ENCODE data around the gene SYT17.

The SYT17 gene

DNA sequence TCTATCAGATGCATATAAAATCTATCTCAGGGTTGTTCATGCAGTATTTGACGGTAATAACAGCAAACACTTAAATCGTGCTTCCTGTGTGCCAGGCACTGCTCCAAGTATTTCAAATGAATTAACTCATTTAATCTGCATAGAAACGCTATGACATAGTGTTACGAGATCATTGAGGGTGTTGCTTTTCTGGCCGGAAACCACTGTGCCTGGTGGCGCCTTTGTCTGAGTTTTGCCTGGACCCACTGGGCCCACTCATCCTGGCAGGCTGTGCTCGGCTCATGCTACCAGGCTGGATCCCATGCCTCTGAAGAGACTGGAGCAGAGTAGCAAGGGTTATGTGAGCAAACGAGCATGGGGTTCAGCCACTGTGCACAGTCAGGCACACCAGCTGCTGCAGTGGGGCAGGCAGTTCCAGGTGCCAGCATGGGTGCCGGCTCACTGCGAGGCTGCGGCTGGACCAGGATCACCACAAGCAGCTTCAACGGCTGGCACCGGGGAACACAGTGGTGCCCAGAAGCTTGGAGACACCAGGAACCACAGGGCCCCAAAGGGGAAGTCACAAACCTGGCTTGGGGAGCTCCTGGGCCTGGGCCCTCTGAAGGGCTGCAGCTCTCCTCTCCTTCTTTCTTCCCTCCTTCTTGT, 71.6 kb downstream of the SYT17 start:
- no peaks in the 10 kb centered on the region for H4K20me1 ChIP-seq (ENCODE audit: control insufficient read depth, insufficient read depth, low read depth, low read length)
- H3K4me3 ChIP-seq (ENCODE audit: low read length) = no peak overlapping the region
- no peak overlapping the region for H3K4me2 ChIP-seq (ENCODE audit: low read length)
- peaks cover 14% of the 10 kb centered on the region; the same call in 1 of the 2 replicates for H3K9me3 ChIP-seq (ENCODE audit: control insufficient read depth, insufficient read depth, low read length)
- H3K27ac ChIP-seq (ENCODE audit: low read depth, low read length) = no peak overlapping the region
- no peaks in the 10 kb centered on the region for H3K79me2 ChIP-seq (ENCODE audit: control insufficient read depth, low read length)
- H3K27me3 ChIP-seq (ENCODE audit: control insufficient read depth, low read length) = no peaks in the 10 kb centered on the region
- H3K9me2 ChIP-seq (replicated peaks; ENCODE audit: control insufficient read depth, low read length) = no peaks in the 10 kb centered on the region
- H3F3A ChIP-seq (ENCODE audit: control insufficient read depth, insufficient read depth) = no peaks in the 10 kb centered on the region
- H3K36me3 ChIP-seq (ENCODE audit: control insufficient read depth, low read length) = no peaks in the 10 kb centered on the region
- H3K4me1 ChIP-seq (ENCODE audit: control insufficient read depth, low read length) = no peaks in the 10 kb centered on the region
- TF ChIP-seq, protein P1, sequence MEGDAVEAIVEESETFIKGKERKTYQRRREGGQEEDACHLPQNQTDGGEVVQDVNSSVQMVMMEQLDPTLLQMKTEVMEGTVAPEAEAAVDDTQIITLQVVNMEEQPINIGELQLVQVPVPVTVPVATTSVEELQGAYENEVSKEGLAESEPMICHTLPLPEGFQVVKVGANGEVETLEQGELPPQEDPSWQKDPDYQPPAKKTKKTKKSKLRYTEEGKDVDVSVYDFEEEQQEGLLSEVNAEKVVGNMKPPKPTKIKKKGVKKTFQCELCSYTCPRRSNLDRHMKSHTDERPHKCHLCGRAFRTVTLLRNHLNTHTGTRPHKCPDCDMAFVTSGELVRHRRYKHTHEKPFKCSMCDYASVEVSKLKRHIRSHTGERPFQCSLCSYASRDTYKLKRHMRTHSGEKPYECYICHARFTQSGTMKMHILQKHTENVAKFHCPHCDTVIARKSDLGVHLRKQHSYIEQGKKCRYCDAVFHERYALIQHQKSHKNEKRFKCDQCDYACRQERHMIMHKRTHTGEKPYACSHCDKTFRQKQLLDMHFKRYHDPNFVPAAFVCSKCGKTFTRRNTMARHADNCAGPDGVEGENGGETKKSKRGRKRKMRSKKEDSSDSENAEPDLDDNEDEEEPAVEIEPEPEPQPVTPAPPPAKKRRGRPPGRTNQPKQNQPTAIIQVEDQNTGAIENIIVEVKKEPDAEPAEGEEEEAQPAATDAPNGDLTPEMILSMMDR (IDR thresholded peaks at IDR 0.05; ENCODE audit: low read depth, low read length, poor library complexity, severe bottlenecking) = no peak
- TF ChIP-seq EZH2phosphoT487 (IDR thresholded peaks at IDR 0.05; ENCODE audit: borderline replicate concordance, low read length) = no peak

GRCh38 chr16:19240494-19240893, 72.5 kb downstream of the SYT17 start:
- Histone ChIP-seq H3F3A (ENCODE audit: control insufficient read depth, insufficient read depth) (no peaks in the 10 kb centered on the region), H3K4me1 (ENCODE audit: control insufficient read depth, low read length) (no peaks in the 10 kb centered on the region), H3K36me3 (ENCODE audit: control insufficient read depth, low read length) (no peaks in the 10 kb centered on the region), H4K20me1 (ENCODE audit: control insufficient read depth, insufficient read depth, low read depth, low read length) (no peaks in the 10 kb centered on the region), H3K79me2 (ENCODE audit: control insufficient read depth, low read length) (no peaks in the 10 kb centered on the region), H3K4me3 (ENCODE audit: low read length) (no peak overlapping the region), H3K27ac (ENCODE audit: low read depth, low read length) (no peak overlapping the region), H3K9me3 (ENCODE audit: control insufficient read depth, insufficient read depth, low read length) (peaks cover 14% of the 10 kb centered on the region; the same call in 1 of the 2 replicates), H3K4me2 (ENCODE audit: low read length) (no peak overlapping the region), H3K9me2 (replicated peaks; ENCODE audit: control insufficient read depth, low read length) (no peaks in the 10 kb centered on the region), H3K27me3 (ENCODE audit: control insufficient read depth, low read length) (no peaks in the 10 kb centered on the region)
- TF ChIP-seq, protein P1 (IDR thresholded peaks at IDR 0.05; ENCODE audit: low read depth, low read length, poor library complexity, severe bottlenecking) = no peak
- no peak for TF ChIP-seq EZH2phosphoT487 (IDR thresholded peaks at IDR 0.05; ENCODE audit: borderline replicate concordance, low read length)

DNA sequence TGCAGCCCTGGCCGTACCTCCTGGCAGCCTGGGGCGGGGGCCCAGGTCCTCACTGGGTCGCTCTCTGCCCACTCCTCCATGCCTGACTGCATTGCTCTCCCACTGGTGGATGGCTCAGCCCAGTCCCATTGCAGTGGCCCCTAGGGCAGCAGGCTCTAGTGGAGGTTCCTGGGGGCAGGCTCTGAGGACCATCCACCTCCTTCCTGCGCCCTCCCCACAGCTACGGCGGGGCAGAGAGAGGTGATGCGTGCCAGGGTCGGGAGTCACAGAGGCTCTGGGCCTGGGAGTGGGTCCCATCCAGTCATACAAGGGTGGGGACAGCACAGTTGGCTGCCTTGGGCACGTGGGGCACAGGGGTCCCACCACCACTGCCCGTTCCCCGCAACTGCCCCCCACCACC, 73.5 kb downstream of the SYT17 start:
- TF ChIP-seq EZH2phosphoT487 (IDR thresholded peaks at IDR 0.05; ENCODE audit: borderline replicate concordance, low read length) = no peak
- TF ChIP-seq, protein P1 (IDR thresholded peaks at IDR 0.05; ENCODE audit: low read depth, low read length, poor library complexity, severe bottlenecking) = no peak

More for the DNA sequence above, 73.5 kb downstream of the SYT17 start:
- H3K4me2 ChIP-seq (ENCODE audit: low read length) = no peak overlapping the region
- no peaks in the 10 kb centered on the region for H3K36me3 ChIP-seq (ENCODE audit: control insufficient read depth, low read length)
- H3K27ac ChIP-seq (ENCODE audit: low read depth, low read length) = no peak overlapping the region
- no peaks in the 10 kb centered on the region for H3K4me1 ChIP-seq (ENCODE audit: control insufficient read depth, low read length)
- H3F3A ChIP-seq (ENCODE audit: control insufficient read depth, insufficient read depth) = no peaks in the 10 kb centered on the region
- H3K79me2 ChIP-seq (ENCODE audit: control insufficient read depth, low read length) = no peaks in the 10 kb centered on the region
- H3K9me3 ChIP-seq (ENCODE audit: control insufficient read depth, insufficient read depth, low read length) = peaks cover 14% of the 10 kb centered on the region; the same call in 1 of the 2 replicates
- H3K9me2 ChIP-seq (replicated peaks; ENCODE audit: control insufficient read depth, low read length) = no peaks in the 10 kb centered on the region
- no peaks in the 10 kb centered on the region for H3K27me3 ChIP-seq (ENCODE audit: control insufficient read depth, low read length)
- no peaks in the 10 kb centered on the region for H4K20me1 ChIP-seq (ENCODE audit: control insufficient read depth, insufficient read depth, low read depth, low read length)
- H3K4me3 ChIP-seq (ENCODE audit: low read length) = no peak overlapping the region

Data from DOHH2 (cell line).